Fibroblast of the aortic adventitia (primary cell): ENCODE measurements around the gene STK38L. TPM values are rescaled to one million over a fixed set of nuclear protein-coding genes. Genes with fewer than 3 reads are reported as not detected.

Experiments
- DNase-seq: peaks from one replicate; pipeline ENCODE4 v3.0.0-alpha.2; 2010; ENCODE audit warnings: low read depth
- H3K4me3 ChIP-seq: 2 replicates; pipeline ENCODE4 v1.5.1; 2011; ENCODE audit warnings: low read depth, mild to moderate bottlenecking, control low read depth, low read length, moderate library complexity
- total RNA-seq: library from RNA; depleted of rRNA; stranded (reverse); fragments of >200 nt; gene quantifications from 2 replicates; pipeline ENCODE4 v1.2.3, GENCODE V29; 2012; ENCODE audit warnings: low replicate concordance
- TF ChIP-seq, protein P1 (sequence below): IDR thresholded peaks from 2 replicates; pipeline ENCODE4 v1.5.1; 2011; ENCODE audit warnings: mild to moderate bottlenecking, low read length, control low read depth, inconsistent platforms; ENCODE audit not compliant: insufficient read depth

STK38L gene
- total RNA-seq, 1 donor = 25.9 TPM

GRCh38 chr12:27324530-27324929, 80.4 kb downstream of the STK38L start:
- TF ChIP-seq, protein P1, sequence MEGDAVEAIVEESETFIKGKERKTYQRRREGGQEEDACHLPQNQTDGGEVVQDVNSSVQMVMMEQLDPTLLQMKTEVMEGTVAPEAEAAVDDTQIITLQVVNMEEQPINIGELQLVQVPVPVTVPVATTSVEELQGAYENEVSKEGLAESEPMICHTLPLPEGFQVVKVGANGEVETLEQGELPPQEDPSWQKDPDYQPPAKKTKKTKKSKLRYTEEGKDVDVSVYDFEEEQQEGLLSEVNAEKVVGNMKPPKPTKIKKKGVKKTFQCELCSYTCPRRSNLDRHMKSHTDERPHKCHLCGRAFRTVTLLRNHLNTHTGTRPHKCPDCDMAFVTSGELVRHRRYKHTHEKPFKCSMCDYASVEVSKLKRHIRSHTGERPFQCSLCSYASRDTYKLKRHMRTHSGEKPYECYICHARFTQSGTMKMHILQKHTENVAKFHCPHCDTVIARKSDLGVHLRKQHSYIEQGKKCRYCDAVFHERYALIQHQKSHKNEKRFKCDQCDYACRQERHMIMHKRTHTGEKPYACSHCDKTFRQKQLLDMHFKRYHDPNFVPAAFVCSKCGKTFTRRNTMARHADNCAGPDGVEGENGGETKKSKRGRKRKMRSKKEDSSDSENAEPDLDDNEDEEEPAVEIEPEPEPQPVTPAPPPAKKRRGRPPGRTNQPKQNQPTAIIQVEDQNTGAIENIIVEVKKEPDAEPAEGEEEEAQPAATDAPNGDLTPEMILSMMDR = no peak
- peak; percentile 45 for DNase-seq
- H3K4me3 ChIP-seq = no peak overlapping the region

GRCh38 chr12:27330846-27331245, 86.8 kb downstream of the STK38L start:
- DNase-seq = peak; percentile 47
- TF ChIP-seq, protein P1 = no peak
- H3K4me3 ChIP-seq = peak overlapping the region; percentile 49

DNA sequence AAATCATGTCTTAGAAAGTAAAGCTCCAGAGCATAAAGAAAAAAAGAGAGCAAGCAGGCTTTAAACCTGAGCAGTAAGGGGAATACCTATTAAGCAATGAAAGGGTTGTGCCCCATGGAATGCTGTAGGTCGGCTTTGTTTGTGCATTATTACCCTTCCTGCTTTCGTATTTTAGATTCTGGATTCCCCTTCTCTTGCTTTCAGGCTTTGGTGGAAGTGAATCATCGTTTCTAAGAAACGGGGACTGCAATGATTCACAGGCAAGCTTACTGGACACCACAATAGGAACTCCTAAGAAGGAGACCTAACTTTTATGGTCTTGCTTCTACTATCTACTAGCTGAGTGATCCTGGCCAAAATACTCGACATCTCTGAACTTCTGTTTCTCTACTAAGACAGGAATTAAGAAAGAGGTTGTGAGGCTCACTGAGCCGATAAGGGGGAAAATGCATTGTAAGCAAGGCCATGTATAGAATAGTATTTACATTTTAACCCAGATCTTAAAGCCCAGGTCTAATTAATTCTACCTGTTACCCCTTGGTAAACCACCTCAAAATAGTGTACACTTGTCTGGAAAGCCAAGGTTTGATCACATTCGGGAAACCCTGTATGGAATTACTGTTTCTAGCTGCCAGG, 87.3 kb downstream of the STK38L start:
- TF ChIP-seq, protein P1 = no peak
- H3K4me3 ChIP-seq = peak overlapping the region; percentile 49
- DNase-seq = peak; percentile 92

GRCh38 chr12:27331927-27332324, 87.8 kb downstream of the STK38L start:
- peak overlapping the region; percentile 80 for H3K4me3 ChIP-seq
- TF ChIP-seq, protein P1 = no peak
- peak; percentile 25 for DNase-seq

- TF ChIP-seq, protein P1 = no peak
- peak overlapping the region; percentile 80 for H3K4me3 ChIP-seq
Observed at GRCh38 chr12:27332407-27332713, 88.3 kb downstream of the STK38L start.

DNA sequence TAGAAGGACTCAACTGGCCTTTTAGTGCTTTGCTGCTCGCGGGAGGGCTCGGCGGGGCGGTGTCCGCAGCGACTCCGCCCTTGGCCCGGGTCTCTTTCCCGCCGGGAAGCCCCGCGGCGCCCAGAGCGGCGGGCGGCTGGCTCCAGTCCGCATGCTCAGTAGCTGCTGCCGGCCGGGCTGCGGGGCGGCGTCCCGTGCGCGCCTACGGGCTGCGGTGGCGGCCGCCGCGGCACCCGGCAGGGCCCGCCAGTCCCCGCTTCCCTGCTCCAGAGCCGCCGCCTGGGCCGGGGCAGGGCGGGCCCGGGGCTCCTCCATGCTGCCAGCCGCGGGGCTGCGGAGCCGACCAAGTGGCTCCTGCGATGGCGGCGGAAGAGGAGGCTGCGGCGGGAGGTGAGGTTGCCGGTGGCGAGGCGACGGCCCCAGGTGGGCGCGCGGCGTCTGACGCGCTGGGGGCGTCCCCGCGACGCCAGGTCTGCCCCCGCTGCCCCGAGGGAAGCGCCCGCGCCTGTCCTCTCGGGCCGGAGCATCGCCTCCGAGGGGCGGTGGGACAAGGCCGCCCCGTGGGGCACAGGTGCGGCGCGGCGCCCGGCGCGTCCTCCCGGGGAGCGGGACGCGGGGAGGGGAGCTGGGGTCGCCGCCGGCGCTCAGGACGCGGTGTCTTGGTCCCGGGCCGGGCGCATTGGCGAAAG, 88.8 kb downstream of the STK38L start, which contains the start of gene BMAL2:
Gene BMAL2, plus strand, starts transcription at position 123 of the 689 bp plus-strand sequence. Its CDS starts 237 bp downstream, at position 360.
- peak; percentile 32 for DNase-seq

More at GRCh38 chr12:27332407-27332713, 88.3 kb downstream of the STK38L start:
- DNase-seq = peak; percentile 5

More for the DNA sequence above, 88.8 kb downstream of the STK38L start, which contains the start of gene BMAL2:
- peak within 1 kb of the TSS; percentile 80 for H3K4me3 ChIP-seq
- TF ChIP-seq, protein P1 = no peak
